ENCODE data around the gene TAP1.

The TAP1 gene

GRCh38 chr6:32837651-32838113 lies 15.8 kb downstream of the TAP1 start (continued):
- TF ChIP-seq HIC1 (tag by site-specific recombination; IDR thresholded peaks at IDR 0.05) (no peak), GLIS2 (tag by site-specific recombination; IDR thresholded peaks at IDR 0.05) (peak; percentile 80; the same call in 1 of the 2 replicates), ZNF843 (tag by site-specific recombination; IDR thresholded peaks at IDR 0.05) (no peak), GLIS1 (tag by site-specific recombination; IDR thresholded peaks at IDR 0.05) (peak; percentile 72), ZNF416 (tag by site-specific recombination; IDR thresholded peaks at IDR 0.05) (no peak), PATZ1 (tag by site-specific recombination; IDR thresholded peaks at IDR 0.05) (peak; percentile 46; the same call in 1 of the 2 replicates), ZNF324 (tag by site-specific recombination; IDR thresholded peaks at IDR 0.05) (0 out of 2 replicates have a peak, but pooled peaks have one; percentile 17), ZFHX2 (tag by site-specific recombination; conservative IDR thresholded peaks at IDR 0.05) (no peak), ZBTB48 (tag by site-specific recombination; IDR thresholded peaks at IDR 0.05) (0 out of 2 replicates have a peak, but pooled peaks have one; percentile 40), ZNF561 (tag by site-specific recombination; IDR thresholded peaks at IDR 0.05; ENCODE audit: borderline replicate concordance) (0 out of 2 replicates have a peak, but pooled peaks have one; percentile 35), AEBP2 (tag by site-specific recombination; IDR thresholded peaks at IDR 0.05; ENCODE audit: borderline replicate concordance) (no peak), ZBTB20 (tag by site-specific recombination; IDR thresholded peaks at IDR 0.05) (peak; percentile 60), ZIC2 (tag by site-specific recombination; IDR thresholded peaks at IDR 0.05) (0 out of 2 replicates have a peak, but pooled peaks have one; percentile 21), ZNF10 (tag by site-specific recombination; IDR thresholded peaks at IDR 0.05) (no peak), SP7 (tag by site-specific recombination; IDR thresholded peaks at IDR 0.05) (0 out of 2 replicates have a peak, but pooled peaks have one; percentile 10), ZNF391 (tag by site-specific recombination; IDR thresholded peaks at IDR 0.05; ENCODE audit: borderline replicate concordance, low read depth) (no peak), CTCF (tag by site-specific recombination; IDR thresholded peaks at IDR 0.05) (no peak), BCL6B (tag by site-specific recombination; IDR thresholded peaks at IDR 0.05) (no peak)
